ENCODE results near the gene LIAS. TPM values are rescaled to one million over a fixed set of nuclear protein-coding genes. Genes with fewer than 3 reads are reported as not detected.

LIAS gene
- total and polyA plus RNA-seq, 2 of the 13 experiments (the other 11 are each of a cell fraction or from before 2014, with no cell fraction given) = 16.0 to 16.6 TPM

DNA sequence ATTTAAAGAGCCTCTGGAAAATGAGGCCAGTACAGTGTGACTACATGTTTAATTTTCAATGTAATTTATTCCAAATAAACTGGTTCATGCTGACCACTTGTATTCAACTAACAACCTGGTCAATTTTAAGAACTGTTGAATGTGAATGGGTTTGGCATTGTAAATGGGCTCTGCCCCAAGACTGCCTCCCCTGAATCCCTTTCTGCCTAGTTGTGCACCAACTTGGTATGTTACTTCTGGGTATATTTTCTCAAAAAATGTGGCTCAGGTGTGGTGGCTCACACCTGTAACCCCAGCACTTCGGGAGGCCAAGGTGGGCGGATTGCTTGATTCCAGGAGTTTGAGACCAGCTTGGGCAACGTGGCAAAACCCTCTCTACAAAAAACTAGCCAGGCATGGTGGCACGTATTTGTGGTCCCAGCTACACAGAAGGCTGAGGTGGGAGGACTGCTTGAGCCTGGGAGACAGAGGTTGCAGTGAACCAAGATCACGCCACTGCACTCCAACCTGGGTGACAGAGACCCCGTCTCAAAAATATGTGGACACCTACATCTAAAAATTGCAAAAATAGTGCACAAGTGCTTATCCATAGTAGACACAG, 7.3 kb upstream of the LIAS start (continued):
- TF ChIP-seq, protein P1, sequence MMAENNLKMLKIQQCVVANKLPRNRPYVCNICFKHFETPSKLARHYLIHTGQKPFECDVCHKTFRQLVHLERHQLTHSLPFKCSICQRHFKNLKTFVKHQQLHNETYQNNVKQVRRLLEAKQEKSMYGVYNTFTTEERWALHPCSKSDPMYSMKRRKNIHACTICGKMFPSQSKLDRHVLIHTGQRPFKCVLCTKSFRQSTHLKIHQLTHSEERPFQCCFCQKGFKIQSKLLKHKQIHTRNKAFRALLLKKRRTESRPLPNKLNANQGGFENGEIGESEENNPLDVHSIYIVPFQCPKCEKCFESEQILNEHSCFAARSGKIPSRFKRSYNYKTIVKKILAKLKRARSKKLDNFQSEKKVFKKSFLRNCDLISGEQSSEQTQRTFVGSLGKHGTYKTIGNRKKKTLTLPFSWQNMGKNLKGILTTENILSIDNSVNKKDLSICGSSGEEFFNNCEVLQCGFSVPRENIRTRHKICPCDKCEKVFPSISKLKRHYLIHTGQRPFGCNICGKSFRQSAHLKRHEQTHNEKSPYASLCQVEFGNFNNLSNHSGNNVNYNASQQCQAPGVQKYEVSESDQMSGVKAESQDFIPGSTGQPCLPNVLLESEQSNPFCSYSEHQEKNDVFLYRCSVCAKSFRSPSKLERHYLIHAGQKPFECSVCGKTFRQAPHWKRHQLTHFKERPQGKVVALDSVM (CRISPR knock-in tag; IDR thresholded peaks at IDR 0.05) = no peak
- TF ChIP-seq PRDM4 (CRISPR knock-in tag; IDR thresholded peaks at IDR 0.05; ENCODE audit: borderline replicate concordance) = no peak
- TF ChIP-seq ZNF12 (CRISPR knock-in tag; IDR thresholded peaks at IDR 0.05) = no peak
- peak; percentile 71 for TF ChIP-seq POLR2G (IDR thresholded peaks at IDR 0.05; ENCODE audit: low read depth, low read length)
- no peak for TF ChIP-seq ZNF362 (CRISPR knock-in tag; IDR thresholded peaks at IDR 0.05; ENCODE audit: borderline replicate concordance)
- 0 out of 2 replicates have a peak, but pooled peaks have one; percentile 28 for TF ChIP-seq ZFP91 (CRISPR knock-in tag; IDR thresholded peaks at IDR 0.05; ENCODE audit: borderline replicate concordance)
- no peak for TF ChIP-seq TOPORS (CRISPR knock-in tag; IDR thresholded peaks at IDR 0.05)
- no peak for TF ChIP-seq ATF7-NPFF (CRISPR knock-in tag; IDR thresholded peaks at IDR 0.05; ENCODE audit: low read depth)
- TF ChIP-seq, protein P2, sequence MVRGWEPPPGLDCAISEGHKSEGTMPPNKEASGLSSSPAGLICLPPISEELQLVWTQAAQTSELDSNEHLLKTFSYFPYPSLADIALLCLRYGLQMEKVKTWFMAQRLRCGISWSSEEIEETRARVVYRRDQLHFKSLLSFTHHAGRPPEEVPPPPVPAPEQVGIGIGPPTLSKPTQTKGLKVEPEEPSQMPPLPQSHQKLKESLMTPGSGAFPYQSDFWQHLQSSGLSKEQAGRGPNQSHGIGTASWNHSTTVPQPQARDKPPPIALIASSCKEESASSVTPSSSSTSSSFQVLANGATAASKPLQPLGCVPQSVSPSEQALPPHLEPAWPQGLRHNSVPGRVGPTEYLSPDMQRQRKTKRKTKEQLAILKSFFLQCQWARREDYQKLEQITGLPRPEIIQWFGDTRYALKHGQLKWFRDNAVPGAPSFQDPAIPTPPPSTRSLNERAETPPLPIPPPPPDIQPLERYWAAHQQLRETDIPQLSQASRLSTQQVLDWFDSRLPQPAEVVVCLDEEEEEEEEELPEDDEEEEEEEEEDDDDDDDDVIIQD (CRISPR knock-in tag; IDR thresholded peaks at IDR 0.05; ENCODE audit: low read depth) = no peak
- TF ChIP-seq ZNF460 (CRISPR knock-in tag; IDR thresholded peaks at IDR 0.05; ENCODE audit: borderline replicate concordance) = peak; percentile 61; the same call in 1 of the 2 replicates
- no peak for TF ChIP-seq ZNF558 (CRISPR knock-in tag; IDR thresholded peaks at IDR 0.05; ENCODE audit: borderline replicate concordance)
- TF ChIP-seq ZNF331 (CRISPR knock-in tag; IDR thresholded peaks at IDR 0.05) = no peak
- 0 out of 2 replicates have a peak, but pooled peaks have one; percentile 25 for TF ChIP-seq ATF1 (CRISPR knock-in tag; IDR thresholded peaks at IDR 0.05)
- no peak for TF ChIP-seq ZBTB20 (CRISPR knock-in tag; IDR thresholded peaks at IDR 0.05; ENCODE audit: borderline replicate concordance, low read depth)
- TF ChIP-seq FOXO4 (CRISPR knock-in tag; conservative IDR thresholded peaks at IDR 0.05) = no peak
- TF ChIP-seq ATF7 (IDR thresholded peaks at IDR 0.05) = no peak
- TF ChIP-seq ATF7 (CRISPR knock-in tag; IDR thresholded peaks at IDR 0.05) = no peak
- TF ChIP-seq RXRA (CRISPR knock-in tag; IDR thresholded peaks at IDR 0.05) = no peak

All from HepG2 (cell line).